Measurements from ENCODE around the gene SLC22A23.

SLC22A23 gene

DNA sequence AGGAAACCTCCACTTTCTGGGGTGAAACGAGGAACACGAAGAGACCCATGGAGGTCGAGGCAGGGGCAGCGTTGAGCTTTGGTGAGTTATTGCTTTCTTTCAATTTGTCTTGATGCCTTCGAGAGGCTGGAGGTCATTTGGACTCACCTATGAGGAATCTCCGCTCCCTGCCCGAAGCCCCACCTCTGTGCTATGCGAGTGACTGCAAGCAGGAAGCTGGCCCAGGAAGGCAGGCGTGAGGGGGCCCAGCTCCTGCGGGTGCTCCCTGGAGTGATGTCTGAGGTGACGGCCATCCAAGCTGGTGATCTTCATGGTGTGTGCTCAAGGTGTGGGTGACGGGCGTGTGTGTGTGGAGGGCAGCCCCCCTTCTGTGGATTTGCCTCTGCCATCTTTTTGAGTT is 185.1 kb downstream of the SLC22A23 start:
- no peaks in the 10 kb centered on the region for H3K9me3 ChIP-seq (ENCODE audit: control insufficient read depth, insufficient read depth, low read depth, low read length)
- ChIA-PET POLR2A (interaction anchor here (0.5 to 0.7 kb wide), 2 partner anchors 10 to 56 kb away, joined by 3 to 4 read pairs; no protein-coding TSS in a partner anchor), CTCF (interaction anchor here (1.5 to 2.0 kb wide), 2 partner anchors 139 to 460 kb away, joined by 4 to 7 read pairs; no protein-coding TSS in a partner anchor)
- H3K36me3 ChIP-seq (ENCODE audit: control insufficient read depth in 2 of 2, insufficient read depth in 1 of 2, low read length in 2 of 2), result peaks cover 3 to 70% of the 10 kb centered on the region in 2 experiments; a peak in 2 of 3 replicates
- no peaks in the 10 kb centered on the region; the same call in 1 of the 2 replicates for H3K4me1 ChIP-seq (ENCODE audit: control insufficient read depth, insufficient read depth, low read length)
- H3K27ac ChIP-seq (ENCODE audit: extremely low read depth, low read depth, low read length), result no peak overlapping the region
- no peak overlapping the region for H3K4me3 ChIP-seq (ENCODE audit: low read depth, low read length)
- TF ChIP-seq ZNF433 (tag by site-specific recombination; IDR thresholded peaks at IDR 0.05; ENCODE audit: low read depth) (no peak), ZBTB21 (tag by site-specific recombination; IDR thresholded peaks at IDR 0.05) (no peak), ZNF121 (tag by site-specific recombination; IDR thresholded peaks at IDR 0.05) (no peak), ZXDB (tag by site-specific recombination; IDR thresholded peaks at IDR 0.05) (no peak), GLIS2 (tag by site-specific recombination; IDR thresholded peaks at IDR 0.05) (no peak), ZNF76 (tag by site-specific recombination; IDR thresholded peaks at IDR 0.05; ENCODE audit: borderline replicate concordance, low read depth) (no peak), ZNF664 (tag by site-specific recombination; IDR thresholded peaks at IDR 0.05) (no peak), ZBTB8A (tag by site-specific recombination; IDR thresholded peaks at IDR 0.05) (no peak), ZNF335 (tag by site-specific recombination; conservative IDR thresholded peaks at IDR 0.05) (no peak), REPIN1 (tag by site-specific recombination; IDR thresholded peaks at IDR 0.05; ENCODE audit: low read depth) (no peak)
- TF ChIP-seq, protein P1, sequence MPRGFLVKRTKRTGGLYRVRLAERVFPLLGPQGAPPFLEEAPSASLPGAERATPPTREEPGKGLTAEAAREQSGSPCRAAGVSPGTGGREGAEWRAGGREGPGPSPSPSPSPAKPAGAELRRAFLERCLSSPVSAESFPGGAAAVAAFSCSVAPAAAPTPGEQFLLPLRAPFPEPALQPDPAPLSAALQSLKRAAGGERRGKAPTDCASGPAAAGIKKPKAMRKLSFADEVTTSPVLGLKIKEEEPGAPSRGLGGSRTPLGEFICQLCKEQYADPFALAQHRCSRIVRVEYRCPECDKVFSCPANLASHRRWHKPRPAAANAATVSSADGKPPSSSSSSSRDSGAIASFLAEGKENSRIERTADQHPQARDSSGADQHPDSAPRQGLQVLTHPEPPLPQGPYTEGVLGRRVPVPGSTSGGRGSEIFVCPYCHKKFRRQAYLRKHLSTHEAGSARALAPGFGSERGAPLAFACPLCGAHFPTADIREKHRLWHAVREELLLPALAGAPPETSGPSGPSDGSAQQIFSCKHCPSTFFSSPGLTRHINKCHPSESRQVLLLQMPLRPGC (tag by site-specific recombination; IDR thresholded peaks at IDR 0.05), result no peak
- TF ChIP-seq, protein P2, sequence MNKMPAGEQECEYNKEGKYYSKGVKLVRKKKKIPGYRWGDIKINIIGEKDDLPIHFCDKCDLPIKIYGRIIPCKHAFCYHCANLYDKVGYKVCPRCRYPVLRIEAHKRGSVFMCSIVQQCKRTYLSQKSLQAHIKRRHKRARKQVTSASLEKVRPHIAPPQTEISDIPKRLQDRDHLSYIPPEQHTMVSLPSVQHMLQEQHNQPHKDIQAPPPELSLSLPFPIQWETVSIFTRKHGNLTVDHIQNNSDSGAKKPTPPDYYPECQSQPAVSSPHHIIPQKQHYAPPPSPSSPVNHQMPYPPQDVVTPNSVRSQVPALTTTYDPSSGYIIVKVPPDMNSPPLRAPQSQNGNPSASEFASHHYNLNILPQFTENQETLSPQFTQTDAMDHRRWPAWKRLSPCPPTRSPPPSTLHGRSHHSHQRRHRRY (tag by site-specific recombination; IDR thresholded peaks at IDR 0.05), result no peak
- TF ChIP-seq, protein P3, sequence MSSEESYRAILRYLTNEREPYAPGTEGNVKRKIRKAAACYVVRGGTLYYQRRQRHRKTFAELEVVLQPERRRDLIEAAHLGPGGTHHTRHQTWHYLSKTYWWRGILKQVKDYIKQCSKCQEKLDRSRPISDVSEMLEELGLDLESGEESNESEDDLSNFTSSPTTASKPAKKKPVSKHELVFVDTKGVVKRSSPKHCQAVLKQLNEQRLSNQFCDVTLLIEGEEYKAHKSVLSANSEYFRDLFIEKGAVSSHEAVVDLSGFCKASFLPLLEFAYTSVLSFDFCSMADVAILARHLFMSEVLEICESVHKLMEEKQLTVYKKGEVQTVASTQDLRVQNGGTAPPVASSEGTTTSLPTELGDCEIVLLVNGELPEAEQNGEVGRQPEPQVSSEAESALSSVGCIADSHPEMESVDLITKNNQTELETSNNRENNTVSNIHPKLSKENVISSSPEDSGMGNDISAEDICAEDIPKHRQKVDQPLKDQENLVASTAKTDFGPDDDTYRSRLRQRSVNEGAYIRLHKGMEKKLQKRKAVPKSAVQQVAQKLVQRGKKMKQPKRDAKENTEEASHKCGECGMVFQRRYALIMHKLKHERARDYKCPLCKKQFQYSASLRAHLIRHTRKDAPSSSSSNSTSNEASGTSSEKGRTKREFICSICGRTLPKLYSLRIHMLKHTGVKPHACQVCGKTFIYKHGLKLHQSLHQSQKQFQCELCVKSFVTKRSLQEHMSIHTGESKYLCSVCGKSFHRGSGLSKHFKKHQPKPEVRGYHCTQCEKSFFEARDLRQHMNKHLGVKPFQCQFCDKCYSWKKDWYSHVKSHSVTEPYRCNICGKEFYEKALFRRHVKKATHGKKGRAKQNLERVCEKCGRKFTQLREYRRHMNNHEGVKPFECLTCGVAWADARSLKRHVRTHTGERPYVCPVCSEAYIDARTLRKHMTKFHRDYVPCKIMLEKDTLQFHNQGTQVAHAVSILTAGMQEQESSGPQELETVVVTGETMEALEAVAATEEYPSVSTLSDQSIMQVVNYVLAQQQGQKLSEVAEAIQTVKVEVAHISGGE (tag by site-specific recombination; conservative IDR thresholded peaks at IDR 0.05; ENCODE audit: low read depth), result no peak

DNA sequence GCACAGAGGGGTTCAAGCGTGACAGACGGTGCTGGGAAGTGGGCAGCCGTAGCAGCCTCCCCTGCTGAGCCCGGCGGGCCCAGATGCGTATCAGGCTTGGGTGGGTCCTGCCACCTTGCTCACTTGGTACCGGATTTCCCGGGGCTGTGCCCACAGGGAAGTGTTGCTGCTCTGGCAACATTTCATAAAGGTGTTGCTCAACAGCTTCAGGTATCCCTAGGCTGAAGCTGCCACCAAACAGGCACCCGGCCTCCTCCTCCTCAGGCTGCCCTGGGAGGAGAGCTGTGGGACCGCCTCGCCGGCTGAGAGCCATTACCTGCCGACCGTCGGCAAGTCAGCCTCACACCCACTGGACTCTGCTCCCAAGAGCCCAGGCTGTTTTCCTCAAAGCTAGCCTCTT is 186.6 kb downstream of the SLC22A23 start:
- ChIA-PET POLR2A (interaction anchor here (0.7 kb wide), 1 partner anchor 61 kb away, joined by 4 read pairs; no protein-coding TSS in a partner anchor), CTCF (interaction anchor here (0.5 to 0.7 kb wide), 2 partner anchors 11 to 44 kb away, joined by 3 to 6 read pairs; no protein-coding TSS in a partner anchor)
- Histone ChIP-seq H3K4me1 (ENCODE audit: control insufficient read depth, insufficient read depth, low read length) (no peaks in the 10 kb centered on the region; the same call in 1 of the 2 replicates), H3K4me3 (ENCODE audit: low read depth, low read length) (no peak overlapping the region), H3K27ac (ENCODE audit: extremely low read depth, low read depth, low read length) (no peak overlapping the region), H3K9me3 (ENCODE audit: control insufficient read depth, insufficient read depth, low read depth, low read length) (no peaks in the 10 kb centered on the region), H3K36me3 (ENCODE audit: control insufficient read depth in 2 of 2, insufficient read depth in 1 of 2, low read length in 2 of 2) (peaks cover 3 to 73% of the 10 kb centered on the region in 2 experiments; a peak in 2 of 3 replicates)
- TF ChIP-seq HOXA7 (CRISPR knock-in tag; IDR thresholded peaks at IDR 0.05; ENCODE audit: borderline replicate concordance), result no peak
- TF ChIP-seq, protein P4, sequence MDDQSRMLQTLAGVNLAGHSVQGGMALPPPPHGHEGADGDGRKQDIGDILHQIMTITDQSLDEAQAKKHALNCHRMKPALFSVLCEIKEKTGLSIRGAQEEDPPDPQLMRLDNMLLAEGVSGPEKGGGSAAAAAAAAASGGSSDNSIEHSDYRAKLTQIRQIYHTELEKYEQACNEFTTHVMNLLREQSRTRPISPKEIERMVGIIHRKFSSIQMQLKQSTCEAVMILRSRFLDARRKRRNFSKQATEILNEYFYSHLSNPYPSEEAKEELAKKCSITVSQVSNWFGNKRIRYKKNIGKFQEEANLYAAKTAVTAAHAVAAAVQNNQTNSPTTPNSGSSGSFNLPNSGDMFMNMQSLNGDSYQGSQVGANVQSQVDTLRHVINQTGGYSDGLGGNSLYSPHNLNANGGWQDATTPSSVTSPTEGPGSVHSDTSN (CRISPR knock-in tag; IDR thresholded peaks at IDR 0.05), result no peak
- TF ChIP-seq ZIC2 (tag by site-specific recombination; IDR thresholded peaks at IDR 0.05), result no peak
- TF ChIP-seq ZFP3 (tag by site-specific recombination; IDR thresholded peaks at IDR 0.05; ENCODE audit: low read depth), result no peak
- TF ChIP-seq, protein P5, sequence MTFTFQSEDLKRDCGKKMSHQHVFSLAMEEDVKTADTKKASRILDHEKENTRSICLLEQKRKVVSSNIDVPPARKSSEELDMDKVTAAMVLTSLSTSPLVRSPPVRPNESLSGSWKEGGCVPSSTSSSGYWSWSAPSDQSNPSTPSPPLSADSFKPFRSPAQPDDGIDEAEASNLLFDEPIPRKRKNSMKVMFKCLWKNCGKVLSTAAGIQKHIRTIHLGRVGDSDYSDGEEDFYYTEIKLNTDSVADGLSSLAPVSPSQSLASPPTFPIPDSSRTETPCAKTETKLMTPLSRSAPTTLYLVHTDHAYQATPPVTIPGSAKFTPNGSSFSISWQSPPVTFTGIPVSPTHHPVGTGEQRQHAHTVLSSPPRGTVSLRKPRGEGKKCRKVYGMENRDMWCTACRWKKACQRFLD (tag by site-specific recombination; IDR thresholded peaks at IDR 0.05), result no peak
- no peak for TF ChIP-seq BCL11A (tag by site-specific recombination; IDR thresholded peaks at IDR 0.05; ENCODE audit: low read depth)
- TF ChIP-seq ZNF585B (tag by site-specific recombination; IDR thresholded peaks at IDR 0.05), result no peak
- TF ChIP-seq, protein P6, sequence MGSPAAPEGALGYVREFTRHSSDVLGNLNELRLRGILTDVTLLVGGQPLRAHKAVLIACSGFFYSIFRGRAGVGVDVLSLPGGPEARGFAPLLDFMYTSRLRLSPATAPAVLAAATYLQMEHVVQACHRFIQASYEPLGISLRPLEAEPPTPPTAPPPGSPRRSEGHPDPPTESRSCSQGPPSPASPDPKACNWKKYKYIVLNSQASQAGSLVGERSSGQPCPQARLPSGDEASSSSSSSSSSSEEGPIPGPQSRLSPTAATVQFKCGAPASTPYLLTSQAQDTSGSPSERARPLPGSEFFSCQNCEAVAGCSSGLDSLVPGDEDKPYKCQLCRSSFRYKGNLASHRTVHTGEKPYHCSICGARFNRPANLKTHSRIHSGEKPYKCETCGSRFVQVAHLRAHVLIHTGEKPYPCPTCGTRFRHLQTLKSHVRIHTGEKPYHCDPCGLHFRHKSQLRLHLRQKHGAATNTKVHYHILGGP (tag by site-specific recombination; IDR thresholded peaks at IDR 0.05), result no peak
- TF ChIP-seq ZNF830 (tag by site-specific recombination; IDR thresholded peaks at IDR 0.05; ENCODE audit: low read depth), result no peak
- no peak for TF ChIP-seq ZNF133 (tag by site-specific recombination; IDR thresholded peaks at IDR 0.05)
- TF ChIP-seq, protein P2 (tag by site-specific recombination; IDR thresholded peaks at IDR 0.05), result no peak
- no peak for TF ChIP-seq ZNF23 (tag by site-specific recombination; IDR thresholded peaks at IDR 0.05; ENCODE audit: borderline replicate concordance)
